HL-60 (cell line): Measurements from ENCODE around the gene ADRA2C.

Experiments used
- DNase-seq, 2 experiments: peaks; one replicate each; pipeline ENCODE4 v3.0.0-alpha.2; 2010 to 2020; ENCODE audit warnings: low read depth in 1 of 2, low spot score in 1 of 2
- H3K27ac ChIP-seq: fragments of 250-450 bp; sonication (Bioruptor Pico); replicated peaks from 2 replicates; pipeline ENCODE4 v1.5.1; 2020; ENCODE audit warnings: mild to moderate bottlenecking, moderate library complexity
- H3K27me3 ChIP-seq: fragments of 250-450 bp; sonication (Bioruptor Pico); 2 replicates; pipeline ENCODE4 v1.5.1; 2021; ENCODE audit warnings: mild to moderate bottlenecking, moderate library complexity; ENCODE audit not compliant: insufficient read depth, poor library complexity, severe bottlenecking
- H3K4me3 ChIP-seq: replicated peaks from 2 replicates; pipeline ENCODE4 v1.5.1; 2011; ENCODE audit warnings: mild to moderate bottlenecking, control low read depth, low read length; ENCODE audit not compliant: insufficient read depth
- GABPA ChIP-seq: IDR thresholded peaks from 2 replicates; pipeline ENCODE4 v1.6.1; 2012; ENCODE audit warnings: low read depth
- POLR2AphosphoS5 ChIP-seq: IDR thresholded peaks from 2 replicates; pipeline ENCODE4 v1.6.1; 2012; ENCODE audit warnings: low read depth
- SPI1 ChIP-seq: IDR thresholded peaks from 2 replicates; pipeline ENCODE4 v1.6.1; 2012; ENCODE audit warnings: low read depth, mild to moderate bottlenecking, borderline replicate concordance
- TF ChIP-seq, protein P1 (sequence below): IDR thresholded peaks from 2 replicates; pipeline ENCODE4 v1.6.1; 2012; ENCODE audit warnings: low read depth; ENCODE audit not compliant: insufficient replicate concordance
- TF ChIP-seq, protein P2 (sequence below): IDR thresholded peaks from one replicate; pipeline ENCODE4 v1.5.1; 2011; ENCODE audit warnings: low read length, control low read depth, inconsistent platforms; ENCODE audit not compliant: insufficient read depth

Gene ADRA2C

DNA sequence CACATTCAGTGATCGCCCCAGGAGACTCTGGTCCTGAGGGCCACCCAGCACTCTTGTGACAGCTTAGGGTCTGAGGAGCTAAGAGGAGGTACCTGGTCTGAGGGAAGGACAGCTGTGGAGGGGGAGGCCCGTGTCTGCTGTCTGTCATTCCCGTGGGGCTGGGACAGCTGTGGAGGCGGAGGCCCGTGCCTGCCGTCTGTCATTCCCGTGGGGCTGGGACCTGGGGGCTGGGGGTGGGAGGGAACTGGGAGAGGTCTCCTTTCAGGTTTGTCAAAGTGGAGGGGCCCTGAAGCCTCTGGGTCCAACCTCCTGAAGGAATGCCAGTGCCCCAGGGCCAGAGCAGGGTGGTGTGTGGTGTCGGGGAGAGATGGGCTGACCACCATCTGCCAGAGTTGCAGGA, 45.0 kb upstream of the ADRA2C start:
- H3K4me3 ChIP-seq, result no peak overlapping the region
- no peak for TF ChIP-seq POLR2AphosphoS5
- TF ChIP-seq, protein P1, sequence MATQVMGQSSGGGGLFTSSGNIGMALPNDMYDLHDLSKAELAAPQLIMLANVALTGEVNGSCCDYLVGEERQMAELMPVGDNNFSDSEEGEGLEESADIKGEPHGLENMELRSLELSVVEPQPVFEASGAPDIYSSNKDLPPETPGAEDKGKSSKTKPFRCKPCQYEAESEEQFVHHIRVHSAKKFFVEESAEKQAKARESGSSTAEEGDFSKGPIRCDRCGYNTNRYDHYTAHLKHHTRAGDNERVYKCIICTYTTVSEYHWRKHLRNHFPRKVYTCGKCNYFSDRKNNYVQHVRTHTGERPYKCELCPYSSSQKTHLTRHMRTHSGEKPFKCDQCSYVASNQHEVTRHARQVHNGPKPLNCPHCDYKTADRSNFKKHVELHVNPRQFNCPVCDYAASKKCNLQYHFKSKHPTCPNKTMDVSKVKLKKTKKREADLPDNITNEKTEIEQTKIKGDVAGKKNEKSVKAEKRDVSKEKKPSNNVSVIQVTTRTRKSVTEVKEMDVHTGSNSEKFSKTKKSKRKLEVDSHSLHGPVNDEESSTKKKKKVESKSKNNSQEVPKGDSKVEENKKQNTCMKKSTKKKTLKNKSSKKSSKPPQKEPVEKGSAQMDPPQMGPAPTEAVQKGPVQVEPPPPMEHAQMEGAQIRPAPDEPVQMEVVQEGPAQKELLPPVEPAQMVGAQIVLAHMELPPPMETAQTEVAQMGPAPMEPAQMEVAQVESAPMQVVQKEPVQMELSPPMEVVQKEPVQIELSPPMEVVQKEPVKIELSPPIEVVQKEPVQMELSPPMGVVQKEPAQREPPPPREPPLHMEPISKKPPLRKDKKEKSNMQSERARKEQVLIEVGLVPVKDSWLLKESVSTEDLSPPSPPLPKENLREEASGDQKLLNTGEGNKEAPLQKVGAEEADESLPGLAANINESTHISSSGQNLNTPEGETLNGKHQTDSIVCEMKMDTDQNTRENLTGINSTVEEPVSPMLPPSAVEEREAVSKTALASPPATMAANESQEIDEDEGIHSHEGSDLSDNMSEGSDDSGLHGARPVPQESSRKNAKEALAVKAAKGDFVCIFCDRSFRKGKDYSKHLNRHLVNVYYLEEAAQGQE, result no peak
- TF ChIP-seq, protein P2, sequence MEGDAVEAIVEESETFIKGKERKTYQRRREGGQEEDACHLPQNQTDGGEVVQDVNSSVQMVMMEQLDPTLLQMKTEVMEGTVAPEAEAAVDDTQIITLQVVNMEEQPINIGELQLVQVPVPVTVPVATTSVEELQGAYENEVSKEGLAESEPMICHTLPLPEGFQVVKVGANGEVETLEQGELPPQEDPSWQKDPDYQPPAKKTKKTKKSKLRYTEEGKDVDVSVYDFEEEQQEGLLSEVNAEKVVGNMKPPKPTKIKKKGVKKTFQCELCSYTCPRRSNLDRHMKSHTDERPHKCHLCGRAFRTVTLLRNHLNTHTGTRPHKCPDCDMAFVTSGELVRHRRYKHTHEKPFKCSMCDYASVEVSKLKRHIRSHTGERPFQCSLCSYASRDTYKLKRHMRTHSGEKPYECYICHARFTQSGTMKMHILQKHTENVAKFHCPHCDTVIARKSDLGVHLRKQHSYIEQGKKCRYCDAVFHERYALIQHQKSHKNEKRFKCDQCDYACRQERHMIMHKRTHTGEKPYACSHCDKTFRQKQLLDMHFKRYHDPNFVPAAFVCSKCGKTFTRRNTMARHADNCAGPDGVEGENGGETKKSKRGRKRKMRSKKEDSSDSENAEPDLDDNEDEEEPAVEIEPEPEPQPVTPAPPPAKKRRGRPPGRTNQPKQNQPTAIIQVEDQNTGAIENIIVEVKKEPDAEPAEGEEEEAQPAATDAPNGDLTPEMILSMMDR, result no peak
- no peak for TF ChIP-seq GABPA
- TF ChIP-seq SPI1, result no peak
- DNase-seq, result no peak
- H3K27me3 ChIP-seq, result peaks cover 16% of the 10 kb centered on the region
- no peak overlapping the region for H3K27ac ChIP-seq

DNA sequence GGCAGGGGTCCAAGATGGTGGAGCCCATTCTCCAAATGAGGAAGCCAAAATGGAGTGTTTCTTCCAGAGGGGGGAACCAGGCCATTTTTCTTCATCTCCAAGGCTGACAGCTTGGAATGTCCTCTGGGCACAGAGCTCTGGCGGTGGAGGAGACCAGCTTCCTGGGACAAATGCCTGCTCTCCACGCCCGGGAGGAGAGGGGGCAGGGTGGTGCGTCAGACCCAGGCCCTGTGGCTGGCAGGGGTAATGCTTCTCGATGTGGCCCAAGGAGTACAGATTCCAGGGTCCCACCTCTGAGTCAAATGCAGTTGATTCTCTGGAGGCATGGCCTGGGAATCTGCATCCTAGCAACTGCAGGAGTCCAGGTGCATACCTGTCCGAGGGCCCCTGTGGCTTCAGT, 44.6 kb upstream of the ADRA2C start:
- TF ChIP-seq SPI1 (no peak), POLR2AphosphoS5 (no peak), GABPA (no peak)
- TF ChIP-seq, protein P1, result no peak
- TF ChIP-seq, protein P2, result no peak
- peaks cover 17% of the 10 kb centered on the region for H3K27me3 ChIP-seq
- no peak overlapping the region for H3K27ac ChIP-seq
- DNase-seq, result no peak
- no peak overlapping the region for H3K4me3 ChIP-seq

DNA sequence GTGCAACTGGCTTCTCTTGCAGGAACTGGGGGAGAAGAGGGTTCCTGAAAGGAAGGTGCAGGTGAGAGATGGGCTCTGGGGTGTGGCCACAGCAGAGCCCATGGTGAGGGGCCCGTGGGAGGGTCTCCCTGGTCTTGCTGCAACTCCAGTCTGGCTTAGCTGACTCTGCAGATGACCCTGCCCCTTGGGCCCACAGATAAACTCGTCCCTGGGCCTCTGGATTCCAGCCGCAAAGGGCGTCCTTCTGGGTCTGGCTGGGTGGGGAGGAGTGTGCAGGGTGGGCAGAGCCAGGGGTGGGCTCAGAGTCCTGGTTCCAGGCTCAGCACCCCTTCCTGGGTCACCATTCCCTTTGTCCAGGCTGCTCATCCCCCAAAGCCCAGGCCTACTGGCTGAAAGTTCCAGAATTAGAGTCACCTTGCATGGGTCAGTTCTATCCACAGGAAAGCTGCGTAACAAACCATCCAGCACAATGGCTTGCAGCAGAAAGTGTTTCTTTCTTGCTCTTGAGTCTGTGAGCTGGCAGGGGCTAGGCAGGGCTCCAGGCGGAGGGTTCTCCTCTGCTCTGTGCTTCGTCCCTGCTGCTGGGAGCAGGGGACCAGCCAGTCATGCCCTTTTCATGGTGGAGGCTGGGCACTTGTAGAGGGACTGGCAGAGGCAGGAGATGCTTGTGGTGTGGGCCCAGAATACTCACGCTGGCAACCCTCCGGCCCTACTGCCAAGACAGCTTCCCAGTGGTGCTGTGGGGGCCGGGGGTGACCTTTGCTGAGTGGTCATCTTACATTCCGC, 43.5 kb upstream of the ADRA2C start:
- Histone ChIP-seq H3K27ac (no peak overlapping the region), H3K27me3 (peaks cover 18% of the 10 kb centered on the region)

More for the DNA sequence above, 43.5 kb upstream of the ADRA2C start:
- no peak overlapping the region for H3K4me3 ChIP-seq
- no peak for DNase-seq
- TF ChIP-seq, protein P2, result no peak
- TF ChIP-seq SPI1 (no peak), POLR2AphosphoS5 (no peak), GABPA (no peak)
- TF ChIP-seq, protein P1, result no peak
